HepG2 (cell line): ENCODE data around the gene MAP3K3. TPM values are rescaled to one million over a fixed set of nuclear protein-coding genes. Genes with fewer than 3 reads are reported as not detected.

Experiments used
- BRD4 ChIP-seq: sonication (generic); formaldehyde crosslinking; IDR thresholded peaks from 2 replicates; pipeline ENCODE4 v1.4.0; 2020; ENCODE audit warnings: missing genetic modification reagents
- CSRNP2 ChIP-seq: sonication (generic); formaldehyde crosslinking; conservative IDR thresholded peaks from 2 replicates; pipeline ENCODE4 v1.8.0; 2022; ENCODE audit warnings: low read depth, missing genetic modification reagents
- HIVEP1 ChIP-seq: sonication (generic); formaldehyde crosslinking; IDR thresholded peaks from 2 replicates; pipeline ENCODE4 v1.4.0; 2020; ENCODE audit warnings: mild to moderate bottlenecking, missing genetic modification reagents
- HNF4G ChIP-seq, 2 experiments: sonication (generic) in 1 of 2; formaldehyde crosslinking in 1 of 2; IDR thresholded peaks; 2 replicates each; pipeline versions ENCODE4 v1.4.0 to v1.6.1; 2011 to 2020; ENCODE audit warnings: borderline replicate concordance in 2 of 2, low read depth in 2 of 2, mild to moderate bottlenecking in 2 of 2, low read length in 1 of 2, missing genetic modification reagents in 1 of 2, moderate library complexity in 1 of 2
- LRRFIP1 ChIP-seq: sonication (generic); formaldehyde crosslinking; conservative IDR thresholded peaks from 2 replicates; pipeline ENCODE4 v1.4.0; 2020; ENCODE audit warnings: missing genetic modification reagents
- MNT ChIP-seq: fragments of 450-650 bp; IDR thresholded peaks from 2 replicates; pipeline ENCODE4 v1.6.1; 2016
- SOX5 ChIP-seq: IDR thresholded peaks from 2 replicates; pipeline ENCODE4 v1.6.1; 2016; ENCODE audit warnings: borderline replicate concordance
- ZBTB20 ChIP-seq: sonication (generic); formaldehyde crosslinking; IDR thresholded peaks from 2 replicates; pipeline ENCODE4 v1.8.1; 2023; ENCODE audit warnings: missing genetic modification reagents, low read depth, mild to moderate bottlenecking, borderline replicate concordance
- ZNF331 ChIP-seq: sonication (generic); formaldehyde crosslinking; IDR thresholded peaks from 2 replicates; pipeline ENCODE4 v1.4.0; 2020; ENCODE audit warnings: missing genetic modification reagents
- ZNF451 ChIP-seq: sonication (generic); formaldehyde crosslinking; IDR thresholded peaks from 2 replicates; pipeline ENCODE4 v1.5.0; 2020; ENCODE audit warnings: mild to moderate bottlenecking, missing genetic modification reagents
- ZNF530 ChIP-seq: sonication (generic); formaldehyde crosslinking; IDR thresholded peaks from 2 replicates; pipeline ENCODE4 v1.5.0; 2020; ENCODE audit warnings: low read depth, mild to moderate bottlenecking, missing genetic modification reagents
- polyA plus RNA-seq, 8 experiments: library from polyadenylated mRNA; depleted of rRNA in 3 of 8; stranded (reverse) in 7 of 8; unstranded in 1 of 8; fragments of >200 nt; fragmentation: Illumina TruSeq in 4 of 8; extraction: Trizol in 4 of 8; gene quantifications; 2 replicates each; pipeline versions ENCODE4 v1.2.1 to v1.2.3, GENCODE V29; 2011 to 2016; ENCODE audit warnings: low read depth in 4 of 8, missing spikeins in 1 of 8, mixed read lengths in 1 of 8; ENCODE audit not compliant: insufficient read depth in 1 of 8
- total RNA-seq, 5 experiments: library from RNA; depleted of rRNA; stranded (reverse); fragments of >200 nt; fragmentation: Illumina TruSeq; extraction: Trizol; gene quantifications; 2 replicates each; pipeline ENCODE4 v1.2.3, GENCODE V29; 2016; ENCODE audit warnings: low read depth in 1 of 5
- TF ChIP-seq, protein P1 (sequence below): sonication (generic); formaldehyde crosslinking; IDR thresholded peaks from 2 replicates; pipeline ENCODE4 v1.5.1; 2020; ENCODE audit warnings: mild to moderate bottlenecking, missing genetic modification reagents, borderline replicate concordance
- TF ChIP-seq, protein P2 (sequence below): IDR thresholded peaks from 2 replicates; pipeline ENCODE4 v1.6.1; 2016; ENCODE audit warnings: low read depth

MAP3K3 gene
- total and polyA plus RNA-seq, 2 of the 13 experiments (the other 11 are each of a cell fraction or from before 2014, with no cell fraction given): 17.7 to 21.8 TPM

- TF ChIP-seq CSRNP2 (CRISPR knock-in tag) (no peak), LRRFIP1 (CRISPR knock-in tag) (no peak), HIVEP1 (peak; percentile 64), ZNF331 (CRISPR knock-in tag) (no peak), ZNF530 (CRISPR knock-in tag) (no peak), HNF4G (IDR thresholded peaks at IDR 0.05; ENCODE audit: borderline replicate concordance, low read depth, low read length) (no peak), HNF4G (CRISPR knock-in tag; IDR thresholded peaks at IDR 0.05; ENCODE audit: borderline replicate concordance, low read depth) (no peak), ZBTB20 (no peak), MNT (no peak), SOX5 (no peak), ZNF451 (CRISPR knock-in tag) (peak; percentile 50; the same call in 1 of the 2 replicates), BRD4 (CRISPR knock-in tag) (no peak)
- TF ChIP-seq, protein P1, sequence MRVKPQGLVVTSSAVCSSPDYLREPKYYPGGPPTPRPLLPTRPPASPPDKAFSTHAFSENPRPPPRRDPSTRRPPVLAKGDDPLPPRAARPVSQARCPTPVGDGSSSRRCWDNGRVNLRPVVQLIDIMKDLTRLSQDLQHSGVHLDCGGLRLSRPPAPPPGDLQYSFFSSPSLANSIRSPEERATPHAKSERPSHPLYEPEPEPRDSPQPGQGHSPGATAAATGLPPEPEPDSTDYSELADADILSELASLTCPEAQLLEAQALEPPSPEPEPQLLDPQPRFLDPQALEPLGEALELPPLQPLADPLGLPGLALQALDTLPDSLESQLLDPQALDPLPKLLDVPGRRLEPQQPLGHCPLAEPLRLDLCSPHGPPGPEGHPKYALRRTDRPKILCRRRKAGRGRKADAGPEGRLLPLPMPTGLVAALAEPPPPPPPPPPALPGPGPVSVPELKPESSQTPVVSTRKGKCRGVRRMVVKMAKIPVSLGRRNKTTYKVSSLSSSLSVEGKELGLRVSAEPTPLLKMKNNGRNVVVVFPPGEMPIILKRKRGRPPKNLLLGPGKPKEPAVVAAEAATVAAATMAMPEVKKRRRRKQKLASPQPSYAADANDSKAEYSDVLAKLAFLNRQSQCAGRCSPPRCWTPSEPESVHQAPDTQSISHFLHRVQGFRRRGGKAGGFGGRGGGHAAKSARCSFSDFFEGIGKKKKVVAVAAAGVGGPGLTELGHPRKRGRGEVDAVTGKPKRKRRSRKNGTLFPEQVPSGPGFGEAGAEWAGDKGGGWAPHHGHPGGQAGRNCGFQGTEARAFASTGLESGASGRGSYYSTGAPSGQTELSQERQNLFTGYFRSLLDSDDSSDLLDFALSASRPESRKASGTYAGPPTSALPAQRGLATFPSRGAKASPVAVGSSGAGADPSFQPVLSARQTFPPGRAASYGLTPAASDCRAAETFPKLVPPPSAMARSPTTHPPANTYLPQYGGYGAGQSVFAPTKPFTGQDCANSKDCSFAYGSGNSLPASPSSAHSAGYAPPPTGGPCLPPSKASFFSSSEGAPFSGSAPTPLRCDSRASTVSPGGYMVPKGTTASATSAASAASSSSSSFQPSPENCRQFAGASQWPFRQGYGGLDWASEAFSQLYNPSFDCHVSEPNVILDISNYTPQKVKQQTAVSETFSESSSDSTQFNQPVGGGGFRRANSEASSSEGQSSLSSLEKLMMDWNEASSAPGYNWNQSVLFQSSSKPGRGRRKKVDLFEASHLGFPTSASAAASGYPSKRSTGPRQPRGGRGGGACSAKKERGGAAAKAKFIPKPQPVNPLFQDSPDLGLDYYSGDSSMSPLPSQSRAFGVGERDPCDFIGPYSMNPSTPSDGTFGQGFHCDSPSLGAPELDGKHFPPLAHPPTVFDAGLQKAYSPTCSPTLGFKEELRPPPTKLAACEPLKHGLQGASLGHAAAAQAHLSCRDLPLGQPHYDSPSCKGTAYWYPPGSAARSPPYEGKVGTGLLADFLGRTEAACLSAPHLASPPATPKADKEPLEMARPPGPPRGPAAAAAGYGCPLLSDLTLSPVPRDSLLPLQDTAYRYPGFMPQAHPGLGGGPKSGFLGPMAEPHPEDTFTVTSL (CRISPR knock-in tag): no peak
- TF ChIP-seq, protein P2, sequence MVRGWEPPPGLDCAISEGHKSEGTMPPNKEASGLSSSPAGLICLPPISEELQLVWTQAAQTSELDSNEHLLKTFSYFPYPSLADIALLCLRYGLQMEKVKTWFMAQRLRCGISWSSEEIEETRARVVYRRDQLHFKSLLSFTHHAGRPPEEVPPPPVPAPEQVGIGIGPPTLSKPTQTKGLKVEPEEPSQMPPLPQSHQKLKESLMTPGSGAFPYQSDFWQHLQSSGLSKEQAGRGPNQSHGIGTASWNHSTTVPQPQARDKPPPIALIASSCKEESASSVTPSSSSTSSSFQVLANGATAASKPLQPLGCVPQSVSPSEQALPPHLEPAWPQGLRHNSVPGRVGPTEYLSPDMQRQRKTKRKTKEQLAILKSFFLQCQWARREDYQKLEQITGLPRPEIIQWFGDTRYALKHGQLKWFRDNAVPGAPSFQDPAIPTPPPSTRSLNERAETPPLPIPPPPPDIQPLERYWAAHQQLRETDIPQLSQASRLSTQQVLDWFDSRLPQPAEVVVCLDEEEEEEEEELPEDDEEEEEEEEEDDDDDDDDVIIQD (CRISPR knock-in tag): no peak
Observed at GRCh38 chr17:63622574-63623390, 565 bp downstream of the MAP3K3 start (continued).
